ENCODE results near the gene SLC1A1.

The SLC1A1 gene

DNA sequence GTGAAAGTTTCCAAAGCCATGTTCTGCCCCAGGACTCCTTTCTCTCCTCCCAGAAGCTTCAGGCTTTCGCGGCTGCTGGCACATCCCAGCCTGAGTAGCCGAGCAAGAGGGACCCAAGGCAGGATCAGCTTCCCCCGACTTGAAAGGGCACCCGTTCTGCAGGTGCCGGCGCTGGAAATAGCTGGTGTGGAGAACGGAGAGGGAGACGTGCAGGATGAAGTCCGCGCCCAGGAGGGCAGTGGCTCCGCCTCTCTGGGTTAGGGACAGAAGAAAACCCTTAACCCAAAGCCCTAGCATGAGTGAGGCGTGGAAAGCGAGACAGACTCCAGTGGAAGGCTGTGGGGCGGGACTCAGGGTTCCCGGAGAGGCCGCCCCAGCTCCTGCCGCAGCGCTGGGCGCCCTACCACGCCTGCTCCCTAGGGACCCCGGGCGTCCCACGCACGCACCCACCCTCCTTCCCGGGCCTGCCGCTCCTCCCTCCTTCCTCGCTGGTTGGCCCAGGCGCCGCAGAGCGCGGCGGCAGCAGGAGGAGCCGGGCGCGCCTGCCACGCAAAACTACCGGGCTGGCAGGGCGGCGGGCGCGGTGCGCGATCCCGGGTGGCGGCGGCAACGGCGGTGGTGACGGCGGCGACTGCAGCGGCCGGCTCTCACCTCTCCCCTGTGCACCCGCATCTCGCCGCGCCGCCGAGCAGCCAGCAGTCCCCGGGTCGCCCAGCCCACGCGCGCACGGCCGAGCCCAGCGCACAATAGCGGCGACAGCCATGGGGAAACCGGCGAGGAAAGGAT lies at the start of gene SLC1A1:
SLC1A1 (plus strand) TSS at position 550 of the 786 bp plus-strand sequence; CDS start at position 762, 212 bp downstream.
- no peak for DNase-seq (ENCODE audit: low read depth in 3 of 3)

DNA sequence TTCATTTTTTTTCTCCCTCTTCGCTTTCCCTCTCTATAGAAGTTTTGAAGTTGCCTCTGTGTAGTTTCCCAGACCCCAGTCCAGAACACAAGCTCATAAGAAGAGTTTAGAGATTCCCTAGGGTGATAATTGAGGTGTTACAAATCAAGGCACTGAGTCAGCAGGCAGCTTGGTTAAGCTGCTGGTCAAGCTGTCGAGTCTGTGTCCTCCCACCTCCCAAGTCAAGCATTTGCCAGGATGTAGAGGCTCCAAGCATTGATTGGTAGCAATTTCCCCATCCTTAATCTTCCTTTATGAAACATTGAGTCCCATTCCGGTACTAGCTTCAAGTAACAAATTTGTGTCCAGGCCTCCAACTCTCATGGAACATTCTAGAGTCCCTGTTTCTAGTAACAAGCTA lies 47.5 kb upstream of the SLC1A1 start:
- no peak for DNase-seq (ENCODE audit: low read depth in 3 of 3)

DNA sequence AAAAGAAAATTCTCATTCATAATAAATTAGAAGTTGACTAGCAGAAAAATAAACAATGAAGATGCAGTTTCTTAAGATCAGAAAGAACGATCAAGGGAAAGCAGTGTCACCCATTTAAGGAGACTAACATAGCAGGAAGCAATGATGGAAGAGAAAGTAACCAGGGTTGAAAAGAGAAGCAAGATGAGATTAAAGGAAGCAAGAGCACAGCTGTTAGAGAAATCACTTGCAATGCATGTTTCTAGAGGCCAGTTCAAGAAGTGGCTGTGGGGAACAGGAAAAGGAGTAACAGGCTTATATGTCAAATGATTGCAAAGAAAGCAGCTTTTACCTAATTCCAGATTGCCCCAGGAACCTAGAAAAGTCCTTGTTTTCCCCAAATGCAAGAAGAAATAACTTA lies 46.8 kb upstream of the SLC1A1 start:
- DNase-seq (ENCODE audit: low read depth in 3 of 3): no peak

DNA sequence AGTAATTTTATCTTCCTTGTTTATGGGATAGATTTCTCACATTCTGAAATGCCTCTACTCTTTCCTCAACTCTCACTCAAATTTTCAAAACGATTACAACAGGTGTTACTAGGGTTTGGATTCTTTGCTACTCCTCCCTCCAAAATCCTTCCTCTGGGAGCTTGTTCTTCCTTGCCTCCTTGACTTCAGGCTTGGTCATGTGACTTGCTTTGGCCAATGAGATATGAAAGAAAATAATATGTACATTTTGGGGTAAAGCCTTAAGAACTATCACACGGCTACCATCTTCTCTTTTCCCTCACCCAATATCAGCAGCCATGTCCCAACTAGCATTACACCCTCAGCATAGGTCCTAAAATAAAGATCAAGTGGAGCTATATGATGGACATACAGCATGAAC lies 28.8 kb upstream of the SLC1A1 start:
- no peak for DNase-seq (ENCODE audit: low read depth in 3 of 3)

DNA sequence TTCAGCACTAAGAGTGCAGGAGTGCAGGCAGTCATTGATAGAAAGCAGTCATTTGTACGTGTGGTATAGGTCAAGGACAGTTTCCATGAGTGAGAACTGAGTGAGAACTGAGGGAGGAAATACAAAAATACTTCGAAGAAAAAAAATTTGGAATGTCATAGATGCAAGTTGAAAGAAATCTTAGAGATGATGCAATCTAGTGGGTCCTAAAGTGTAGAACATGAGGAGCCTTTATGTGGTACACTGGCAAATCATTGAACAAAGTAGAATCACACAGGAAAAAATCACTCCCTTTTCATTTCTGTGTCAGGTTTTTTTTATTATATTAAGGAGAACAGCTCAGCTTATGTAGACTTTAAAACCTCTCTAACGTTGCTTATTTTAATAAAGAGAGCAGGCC lies 26.4 kb upstream of the SLC1A1 start:
- no peak for DNase-seq (ENCODE audit: low read depth in 3 of 3)

DNA sequence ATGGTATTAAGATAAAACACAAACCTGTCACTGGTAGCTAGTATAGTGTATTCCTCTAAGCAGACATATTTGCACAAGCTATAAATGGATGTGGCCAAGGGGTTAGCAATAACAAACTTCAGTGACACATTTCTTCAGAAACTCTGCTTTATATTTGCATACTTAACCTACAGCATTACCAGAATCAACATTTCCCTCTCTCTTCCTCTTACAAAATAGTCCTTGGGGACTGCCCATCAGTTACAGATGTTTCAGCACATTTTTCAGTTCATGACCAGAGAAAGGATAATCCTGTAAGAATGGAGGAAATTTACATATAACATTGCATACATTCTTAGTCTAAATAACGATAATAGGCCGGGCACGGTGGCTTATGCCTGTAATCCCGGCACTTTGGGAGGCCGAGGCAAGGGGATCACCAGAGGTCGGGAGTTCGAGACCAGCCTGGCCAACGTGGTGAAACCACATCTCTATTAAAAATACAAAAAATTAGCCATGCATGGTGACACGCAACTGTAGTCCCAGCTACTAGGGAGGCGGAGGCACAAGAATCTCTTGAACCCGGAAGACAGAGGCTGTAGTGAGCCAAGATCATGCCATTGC lies 25.3 kb upstream of the SLC1A1 start:
- no peak for DNase-seq (ENCODE audit: low read depth in 3 of 3)

DNA sequence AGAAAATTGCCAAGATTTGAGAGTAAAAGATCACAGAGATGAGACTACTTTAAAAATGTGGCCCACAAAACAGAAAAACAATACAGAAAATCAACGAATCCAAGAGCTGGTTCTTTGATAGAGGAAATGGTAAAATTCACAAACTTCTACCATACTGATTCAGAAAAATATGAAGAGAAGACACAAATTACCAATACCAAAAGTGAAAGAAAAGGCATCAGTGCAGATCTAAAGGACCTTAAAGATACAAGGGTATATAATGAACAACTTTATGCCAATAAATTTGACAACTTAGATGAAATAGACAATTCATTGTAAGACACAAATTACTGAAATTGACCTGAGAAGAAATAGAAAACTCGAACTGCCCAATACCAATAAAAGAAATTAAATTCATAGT lies 24.4 kb upstream of the SLC1A1 start:
- no peak for DNase-seq (ENCODE audit: low read depth in 3 of 3)

DNA sequence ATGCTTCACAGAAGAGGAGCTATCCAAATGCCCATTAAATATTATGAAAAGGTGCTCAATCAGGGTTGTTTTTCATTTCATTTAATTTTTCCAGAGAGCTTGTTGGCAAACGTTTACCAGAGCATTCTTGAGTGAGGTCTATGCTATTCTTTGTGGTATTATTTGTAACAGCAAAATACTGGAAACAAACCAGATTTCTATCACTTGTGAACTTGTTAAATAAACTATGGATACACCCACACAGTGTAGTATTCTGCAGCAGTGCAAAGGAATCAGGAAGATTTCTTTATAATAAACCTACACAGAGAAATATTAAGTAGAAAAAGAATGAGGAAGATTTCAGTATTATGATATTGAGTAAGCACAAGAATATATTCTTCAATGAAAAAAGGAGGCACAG lies 15.0 kb upstream of the SLC1A1 start:
- no peak for DNase-seq (ENCODE audit: low read depth in 3 of 3)

DNA sequence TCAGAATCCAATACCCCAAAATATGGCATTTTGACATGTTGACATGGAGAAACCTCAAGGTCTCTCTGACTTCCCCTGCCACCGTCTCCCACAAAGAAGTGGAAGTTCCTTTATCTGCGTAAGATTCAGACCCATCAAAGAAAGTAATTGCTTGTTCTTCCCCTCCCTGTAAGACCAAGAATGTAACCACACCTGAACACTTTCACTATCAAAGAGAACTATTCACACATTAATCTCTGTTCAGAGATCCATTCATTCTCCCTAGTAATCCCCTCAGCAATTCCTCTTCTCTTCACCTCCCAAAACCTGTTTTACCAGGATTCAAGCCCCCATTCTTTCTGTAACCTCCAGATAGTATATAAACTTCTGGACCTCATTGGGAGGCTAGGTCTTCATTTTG lies 4.1 kb upstream of the SLC1A1 start:
- DNase-seq (ENCODE audit: low read depth in 3 of 3): no peak

DNA sequence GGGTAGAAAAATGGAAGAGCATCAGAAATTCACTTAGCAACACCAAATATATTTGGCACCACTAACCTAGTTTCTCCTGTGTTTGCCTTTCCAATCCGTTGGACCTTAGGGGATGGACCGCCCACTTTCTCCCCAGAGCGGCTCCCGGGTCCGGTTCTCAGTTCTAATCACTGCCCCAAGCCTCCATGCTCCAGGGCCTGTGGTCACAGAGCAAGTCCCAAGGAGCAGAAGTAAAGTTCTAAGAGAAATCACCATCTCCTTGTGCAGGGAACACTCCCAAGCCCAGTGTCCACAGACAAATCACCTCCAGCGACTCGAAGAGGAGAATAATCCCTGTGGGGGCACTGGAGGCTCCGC lies 728 bp upstream of the SLC1A1 start:
- no peak for DNase-seq (ENCODE audit: low read depth in 3 of 3)

DNA sequence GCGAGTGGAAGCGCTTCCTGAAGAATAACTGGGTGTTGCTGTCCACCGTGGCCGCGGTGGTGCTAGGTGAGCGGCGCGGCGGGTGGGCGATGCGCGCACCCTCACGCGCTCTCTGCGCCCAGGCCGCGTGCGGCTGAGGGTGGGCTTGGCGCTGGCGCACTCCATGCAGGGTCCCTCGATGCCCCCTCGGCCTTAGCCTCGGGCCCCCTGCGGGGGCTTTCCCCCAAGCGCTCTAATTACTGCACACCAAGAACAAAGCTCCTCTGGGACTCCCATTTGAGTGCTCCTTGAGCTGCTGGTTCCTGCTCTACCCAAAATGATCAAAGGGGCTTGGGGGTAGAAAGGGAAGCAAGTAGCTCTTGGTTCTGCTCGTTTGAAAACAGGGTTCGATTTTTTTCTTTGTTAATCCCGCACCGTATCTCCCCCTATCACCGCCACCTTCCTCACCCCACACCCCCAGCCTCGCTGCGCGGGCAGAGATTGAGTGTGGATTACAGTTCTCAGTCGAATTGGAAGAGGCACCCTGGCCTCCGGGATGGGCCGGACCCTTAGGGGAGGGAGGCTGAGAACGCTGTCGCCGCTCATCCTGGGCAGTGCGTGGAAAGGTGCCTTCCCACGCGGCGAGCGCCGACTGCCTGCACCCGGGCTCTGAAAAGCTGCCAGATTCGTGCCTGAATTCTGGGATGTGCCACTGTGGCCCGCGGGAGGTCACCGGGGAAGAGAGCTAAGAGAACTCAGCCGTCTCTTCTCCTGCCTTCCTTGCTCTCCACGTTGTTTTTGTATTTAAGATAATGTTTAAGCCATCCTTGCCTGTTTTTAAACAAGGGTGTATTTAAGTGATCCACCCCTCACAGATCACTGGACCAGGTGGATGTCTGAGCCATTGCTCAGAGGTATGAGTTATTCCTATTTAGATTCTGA lies 697 bp downstream of the SLC1A1 start:
- DNase-seq (ENCODE audit: low read depth in 3 of 3): no peak

DNA sequence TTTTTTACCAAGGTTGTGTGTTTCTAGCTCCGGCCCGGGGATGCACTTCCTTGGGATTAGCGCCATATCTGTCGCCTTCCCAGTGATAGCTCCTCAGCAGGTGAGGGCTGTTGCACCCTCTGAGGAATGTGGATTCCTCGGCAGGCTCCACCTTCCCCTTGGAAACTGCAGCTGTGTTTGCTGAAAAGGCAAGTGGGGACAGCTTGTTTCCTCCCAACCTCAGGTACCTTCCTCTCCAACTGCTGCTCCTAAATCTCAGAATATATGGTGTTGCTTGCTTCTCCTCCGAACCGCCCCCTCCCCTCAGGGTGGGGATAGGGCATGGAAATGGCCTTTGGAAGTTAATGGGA lies 1.3 kb downstream of the SLC1A1 start:
- no peak for DNase-seq (ENCODE audit: low read depth in 3 of 3)

DNA sequence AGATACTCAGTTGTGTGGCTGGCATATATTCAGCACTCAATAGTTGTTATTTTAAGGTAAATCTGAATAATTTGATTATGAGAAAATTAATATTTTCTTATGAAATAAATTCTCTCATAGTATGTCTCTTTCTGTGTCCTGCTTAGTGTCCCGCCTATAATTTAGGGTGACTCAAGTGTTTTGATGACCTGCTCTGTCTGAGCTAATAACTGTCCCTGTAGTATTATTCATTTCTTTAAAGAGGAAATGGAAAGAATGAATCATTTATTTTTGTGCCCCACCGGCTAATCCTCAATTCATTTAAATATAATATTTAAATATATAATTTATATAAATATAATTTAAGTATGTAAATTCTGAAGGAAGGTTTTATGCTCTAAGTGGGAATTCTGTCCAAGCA lies 4.1 kb downstream of the SLC1A1 start:
- DNase-seq (ENCODE audit: low read depth in 3 of 3): no peak

DNA sequence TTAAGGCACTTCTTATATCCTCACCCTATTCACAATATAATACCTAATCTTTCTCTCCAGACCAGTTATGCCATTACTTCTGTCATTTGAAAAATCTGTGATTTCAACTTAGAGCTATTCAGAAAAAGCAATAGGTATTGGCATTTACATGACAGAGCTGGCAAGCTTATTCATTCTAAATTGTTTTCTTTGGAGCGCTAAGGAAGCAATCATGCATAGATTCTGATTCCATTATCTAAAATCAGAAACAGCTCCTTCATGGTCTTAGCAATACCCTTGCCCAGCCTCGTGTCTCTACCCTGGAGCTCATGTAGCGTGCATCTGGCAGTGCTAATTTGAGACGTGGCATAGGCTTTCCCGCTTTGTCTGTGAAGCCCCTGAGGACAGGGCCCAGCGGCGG lies 4.5 kb downstream of the SLC1A1 start:
- DNase-seq (ENCODE audit: low read depth in 3 of 3): no peak

DNA sequence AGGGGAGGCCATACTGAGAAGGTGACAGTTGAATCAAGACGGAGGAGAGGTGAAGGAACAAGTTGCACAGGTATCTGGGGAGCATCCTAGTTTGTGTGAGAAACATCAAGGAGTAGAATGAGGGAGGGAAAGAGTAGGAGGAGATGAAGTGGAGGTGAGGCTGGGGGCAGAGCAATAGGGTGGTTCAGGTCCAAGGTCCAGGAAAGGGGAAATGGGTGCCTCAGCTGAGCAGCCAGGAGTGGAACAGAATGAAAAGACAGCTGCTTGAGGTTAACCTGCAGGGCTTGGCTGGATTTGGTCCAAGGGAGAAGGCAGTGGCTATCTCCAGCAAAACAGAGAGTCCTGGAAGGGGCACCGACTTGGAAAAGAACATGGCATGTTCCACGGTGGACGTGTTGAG lies 5.3 kb downstream of the SLC1A1 start:
- DNase-seq (ENCODE audit: low read depth in 3 of 3): no peak

DNA sequence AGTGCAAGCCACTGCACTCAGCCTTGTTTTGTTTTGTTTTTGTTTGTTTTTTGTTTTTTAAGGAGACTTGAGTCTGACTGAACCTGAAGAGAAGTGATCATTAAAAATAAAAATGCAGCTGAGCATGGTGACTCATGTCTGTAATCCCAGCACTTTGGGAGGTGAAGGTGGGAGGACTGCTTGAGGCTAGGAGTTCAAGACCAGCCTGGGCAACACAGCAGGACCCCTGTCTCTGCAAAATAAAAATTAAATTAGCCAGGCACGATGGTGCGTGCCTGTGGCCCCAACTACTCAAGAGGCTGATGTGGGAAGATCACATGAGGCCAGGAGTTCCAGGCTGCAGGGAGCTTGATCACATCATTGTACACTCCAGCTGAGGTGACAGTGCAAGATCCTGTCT lies 6.2 kb downstream of the SLC1A1 start:
- DNase-seq (ENCODE audit: low read depth in 3 of 3): no peak

DNA sequence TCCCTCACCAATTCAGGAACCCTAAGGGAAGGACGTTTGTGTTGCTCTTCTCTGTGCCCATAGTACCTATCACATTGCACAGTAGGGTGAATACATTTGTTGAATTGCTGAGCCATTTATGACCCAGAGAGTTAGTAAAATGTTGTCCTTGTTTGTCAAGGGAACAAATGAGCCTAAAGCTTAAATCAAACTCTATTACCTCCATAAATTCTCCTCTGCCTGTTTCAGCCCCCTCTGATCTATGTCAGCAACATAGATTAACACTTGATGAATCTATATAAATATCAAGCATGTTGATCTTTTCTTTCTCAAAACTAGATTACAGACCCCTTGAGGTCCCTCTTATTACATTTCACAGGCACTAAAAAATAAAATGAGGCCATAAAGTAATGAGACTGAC lies 7.1 kb downstream of the SLC1A1 start:
- no peak for DNase-seq (ENCODE audit: low read depth in 3 of 3)

DNA sequence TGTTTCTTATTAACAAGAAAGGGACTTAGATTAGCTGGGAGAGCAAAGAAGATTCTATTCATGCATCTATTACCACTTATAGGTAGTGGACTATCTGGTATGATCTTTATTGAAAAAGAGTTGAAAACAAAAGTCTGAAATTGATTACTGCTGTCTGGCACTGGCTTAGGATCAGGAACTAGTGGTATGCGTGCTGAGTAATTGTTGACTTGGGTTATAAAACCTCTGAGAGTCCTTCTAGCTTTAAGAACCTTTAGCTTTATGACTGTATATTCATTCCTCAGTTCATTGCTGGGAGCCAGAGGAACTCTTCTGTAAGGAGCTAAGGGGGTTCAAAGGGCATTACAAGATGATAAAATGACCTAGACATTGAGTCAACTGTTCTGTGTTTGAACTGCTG lies 7.6 kb downstream of the SLC1A1 start:
- DNase-seq (ENCODE audit: low read depth in 3 of 3): no peak

DNA sequence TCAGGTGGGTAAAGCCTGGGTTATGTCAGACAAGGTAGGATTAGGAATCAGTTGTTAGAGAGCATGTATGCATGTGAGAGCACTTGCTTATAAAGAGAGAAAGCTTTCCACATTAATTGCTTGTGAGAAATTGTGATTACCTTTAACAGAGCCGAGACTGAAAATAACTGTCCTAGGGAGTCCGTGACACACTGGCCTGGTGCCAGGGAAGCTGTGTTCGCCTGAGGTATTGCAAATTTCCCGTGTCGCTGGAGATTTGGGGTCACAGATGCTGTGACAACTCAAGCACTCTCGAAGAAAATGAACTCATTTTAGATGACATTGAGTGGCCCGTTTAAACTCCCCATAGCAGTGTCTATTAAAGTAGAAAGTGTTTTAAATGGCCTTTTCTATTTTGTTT lies 9.6 kb downstream of the SLC1A1 start:
- DNase-seq (ENCODE audit: low read depth in 3 of 3): no peak

DNA sequence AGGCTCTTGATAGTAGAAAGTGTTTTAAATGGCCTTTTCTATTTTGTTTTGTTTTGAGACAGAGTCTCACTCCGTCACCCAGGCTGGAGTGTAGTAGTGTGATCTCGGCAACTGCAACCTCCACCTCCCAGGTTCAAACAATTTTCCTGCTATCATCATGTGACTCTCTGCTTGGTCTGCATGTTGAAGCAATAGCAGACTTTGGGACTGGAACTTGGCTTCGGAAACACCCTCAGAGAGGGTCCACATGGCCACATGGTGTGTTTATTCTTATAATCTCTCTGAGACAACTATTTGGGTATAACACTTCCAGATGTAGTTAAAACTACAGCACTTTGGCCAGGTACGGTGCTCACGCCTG lies 10.9 kb downstream of the SLC1A1 start:
- no peak for DNase-seq (ENCODE audit: low read depth in 3 of 3)

DNA sequence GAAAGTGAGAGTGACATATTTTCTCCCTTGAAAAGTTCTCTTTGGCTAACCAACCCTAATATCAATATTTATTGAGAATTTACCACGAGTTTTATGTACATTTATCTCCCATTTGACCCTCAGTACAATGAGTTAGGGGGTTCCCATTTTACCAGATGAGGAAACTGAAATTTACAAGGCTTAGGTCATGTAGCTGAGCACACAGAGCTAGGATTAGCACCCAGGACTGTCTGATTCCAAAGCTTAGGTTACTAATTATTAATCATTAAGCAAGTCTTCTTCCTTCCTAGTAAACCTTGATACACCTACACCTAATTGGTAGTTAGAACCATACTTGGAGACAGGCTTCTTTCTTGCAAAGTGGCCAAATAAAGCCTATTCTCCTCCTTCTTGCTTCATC lies 12.2 kb downstream of the SLC1A1 start:
- DNase-seq (ENCODE audit: low read depth in 3 of 3): no peak

DNA sequence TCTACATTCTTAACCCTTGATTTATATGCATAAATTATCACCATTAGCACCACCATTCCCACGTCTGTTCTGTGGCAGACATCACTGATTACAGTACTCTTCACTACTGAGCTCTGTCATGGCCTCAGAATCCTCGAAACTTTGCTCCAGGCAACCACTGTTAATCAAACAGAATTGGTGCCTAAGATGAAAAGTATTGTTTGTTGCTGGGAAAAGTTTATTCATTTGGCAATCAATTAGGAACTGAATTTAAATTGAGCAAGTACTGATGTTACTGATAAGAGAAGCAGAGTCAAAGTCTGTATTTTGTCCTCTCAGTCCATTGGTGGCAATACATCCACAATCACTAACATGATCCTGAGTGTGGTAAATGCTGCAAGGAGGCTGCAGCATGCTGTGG lies 12.8 kb downstream of the SLC1A1 start:
- DNase-seq (ENCODE audit: low read depth in 3 of 3): no peak

DNA sequence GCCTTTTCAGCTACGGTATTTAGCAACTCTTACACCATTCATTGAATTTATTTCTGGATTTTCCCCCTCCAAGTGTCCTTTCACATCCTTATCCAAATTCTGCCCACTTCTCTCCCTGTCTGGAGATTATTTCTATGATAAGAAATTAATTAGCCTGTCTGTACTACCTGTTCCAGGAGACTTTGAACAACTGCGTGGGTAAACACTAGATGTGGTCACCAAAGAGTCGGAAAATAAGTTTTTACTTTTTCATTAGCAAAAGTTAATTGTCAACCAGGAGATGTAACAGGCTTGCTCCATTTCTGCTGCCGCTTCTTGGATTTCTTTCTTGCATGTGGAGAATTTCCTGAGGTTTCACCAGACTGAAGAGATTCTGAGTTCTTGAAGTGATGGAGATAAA lies 14.0 kb downstream of the SLC1A1 start:
- no peak for DNase-seq (ENCODE audit: low read depth in 3 of 3)
